H4 (cell line): ENCODE measurements around the gene DTWD2. TPM values are rescaled to one million over a fixed set of nuclear protein-coding genes. Genes with fewer than 3 reads are reported as not detected.

Source experiments
- DNase-seq: peaks from one replicate; pipeline ENCODE4 v3.0.0-alpha.2; 2015; ENCODE audit warnings: low spot score
- total RNA-seq: library from RNA; depleted of rRNA; stranded (reverse); fragments of >200 nt; shearing (Covaris generic); gene quantifications from 2 replicates; pipeline ENCODE4 v1.2.3, GENCODE V29; 2014; rRNA removed

Gene DTWD2, protein sequence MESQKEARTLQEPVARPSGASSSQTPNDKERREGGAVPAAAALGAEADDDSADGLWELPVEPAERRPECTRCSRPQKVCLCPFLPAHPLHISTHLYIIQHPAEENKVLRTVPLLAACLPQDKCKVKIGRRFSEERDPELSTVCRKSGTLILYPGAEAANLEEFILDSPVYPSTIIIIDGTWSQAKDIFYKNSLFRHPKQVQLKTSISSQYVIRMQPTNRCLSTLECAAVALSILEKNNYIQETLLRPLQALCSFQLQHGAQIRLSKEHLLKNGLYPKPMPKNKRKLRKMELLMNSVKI
- total RNA-seq, result 7.7 and 8.7 TPM in 2 replicates

DNA sequence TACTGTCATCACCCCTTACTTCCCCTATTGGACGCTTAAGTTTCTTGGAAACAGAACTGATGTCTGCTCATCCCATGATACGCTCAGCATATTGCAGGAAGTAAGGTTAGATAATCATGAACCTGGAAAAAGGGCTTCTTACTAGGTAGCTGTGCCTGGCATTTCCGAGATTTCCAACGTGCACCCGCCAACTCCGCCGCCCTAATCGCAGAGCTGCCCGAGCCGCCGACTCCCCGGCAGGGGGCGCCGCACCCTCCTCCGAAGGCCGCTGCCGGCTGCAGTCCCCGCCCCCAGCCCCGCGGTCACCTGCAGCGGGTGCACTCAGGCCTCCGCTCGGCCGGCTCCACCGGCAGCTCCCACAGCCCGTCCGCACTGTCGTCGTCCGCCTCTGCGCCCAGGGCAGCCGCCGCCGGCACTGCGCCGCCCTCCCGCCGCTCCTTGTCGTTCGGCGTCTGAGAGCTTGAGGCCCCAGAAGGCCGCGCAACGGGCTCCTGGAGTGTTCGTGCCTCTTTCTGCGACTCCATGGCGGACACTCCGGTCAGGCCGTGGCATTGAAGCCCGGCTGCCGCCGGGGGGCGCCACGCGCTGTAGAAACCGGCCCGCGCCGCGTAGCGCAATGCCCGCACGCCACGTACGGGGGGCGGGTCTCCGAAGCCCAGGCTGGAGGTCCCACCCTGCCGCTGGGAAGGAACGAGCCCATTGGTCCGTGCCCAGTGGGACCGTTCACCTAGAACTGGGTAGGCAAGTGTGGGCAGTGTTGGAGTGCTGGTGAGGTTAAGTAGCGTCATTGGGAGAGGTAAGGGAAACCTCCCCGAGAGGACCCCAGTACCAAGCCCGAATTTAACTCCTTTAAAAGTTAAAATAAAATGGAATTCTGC lies at the start of gene DTWD2:
Gene DTWD2, minus strand, starts transcription at position 560 of the 878 bp plus-strand sequence. Its CDS starts 36 bp downstream, at position 524.
- DNase-seq, result peak; percentile 93

DNA sequence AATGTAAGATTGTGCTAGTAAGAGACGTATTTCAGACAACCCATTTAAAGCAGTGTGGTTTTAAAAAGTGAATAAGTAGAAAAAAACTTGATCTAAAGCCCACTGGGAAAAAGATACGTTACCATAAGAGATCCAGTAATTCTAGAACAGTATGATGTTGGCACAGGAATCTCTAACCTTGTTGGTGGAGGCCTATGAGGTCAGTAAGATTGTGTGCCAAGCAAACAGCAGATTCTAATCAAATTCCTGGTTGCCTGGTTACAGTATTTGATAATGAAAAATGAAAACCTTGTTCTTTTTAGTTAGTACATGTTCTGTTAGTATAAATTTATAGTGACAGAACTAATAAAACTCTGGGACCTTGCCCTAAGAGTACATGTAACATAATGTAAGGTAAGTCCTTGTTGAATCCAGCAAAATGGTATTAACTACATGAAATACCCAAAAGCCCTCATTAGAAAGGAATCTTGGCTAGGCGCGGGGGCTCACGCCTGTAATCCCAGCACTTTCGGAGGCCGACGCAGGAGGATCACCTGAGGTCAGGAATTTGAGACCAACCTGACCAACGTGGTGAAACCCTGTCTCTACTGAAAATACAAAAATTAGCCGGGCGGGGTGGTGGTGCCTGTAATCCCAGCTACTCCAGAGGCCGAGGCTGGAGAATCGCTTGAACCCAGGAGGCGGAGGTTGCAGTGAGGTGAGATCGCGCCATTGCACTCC lies 49.3 kb upstream of the DTWD2 start:
- no peak for DNase-seq

DNA sequence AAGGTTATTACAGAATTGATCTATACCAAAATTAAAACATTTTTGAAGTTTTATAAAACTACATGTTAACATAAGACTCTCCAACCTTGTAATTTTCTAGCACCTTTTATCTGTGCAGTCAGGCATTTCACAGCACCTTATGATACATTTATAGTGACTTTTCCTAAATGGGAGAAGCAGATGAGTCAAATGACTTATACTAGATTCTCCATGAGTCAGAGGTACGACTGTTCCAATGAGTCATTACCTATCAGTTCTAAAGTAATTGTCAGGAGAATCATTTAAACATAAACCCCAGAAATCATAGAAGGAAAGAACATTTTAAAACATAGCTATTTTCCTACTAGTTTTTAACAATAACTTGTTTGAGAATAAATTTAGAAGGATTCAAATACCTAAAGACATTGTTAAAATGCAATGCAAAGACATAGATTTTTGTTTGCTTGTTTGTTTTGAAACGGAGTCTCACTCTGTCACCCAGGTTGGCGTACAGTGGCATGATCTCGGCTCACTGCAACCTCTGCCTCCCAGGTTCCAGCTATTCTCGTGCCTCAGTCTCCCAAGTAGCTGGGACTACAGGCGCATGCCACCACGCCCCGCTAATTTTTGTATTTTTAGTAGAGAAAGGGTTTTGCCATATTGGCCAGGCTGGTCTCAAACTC lies 47.9 kb upstream of the DTWD2 start:
- peak; percentile 25 for DNase-seq

DNA sequence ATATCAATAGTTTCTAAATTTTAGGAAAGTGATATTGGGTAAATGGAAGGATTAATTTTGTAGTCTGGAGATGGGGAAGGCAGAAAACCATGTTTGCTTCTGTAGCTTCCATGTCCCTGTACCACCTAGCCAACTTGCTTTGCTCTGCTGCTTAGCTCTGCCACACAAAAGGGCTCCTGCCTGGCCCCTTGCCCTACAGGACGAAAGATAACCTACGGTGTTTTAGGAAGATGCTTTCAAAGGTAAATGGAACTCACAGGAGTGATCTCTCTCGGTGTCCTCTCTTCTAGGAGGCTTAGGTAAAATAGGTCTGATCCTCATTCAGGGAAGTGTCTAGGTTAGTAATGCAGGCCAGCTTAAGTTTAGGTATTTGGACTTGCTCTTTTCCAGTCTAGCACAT lies 44.8 kb upstream of the DTWD2 start:
- DNase-seq, result no peak

DNA sequence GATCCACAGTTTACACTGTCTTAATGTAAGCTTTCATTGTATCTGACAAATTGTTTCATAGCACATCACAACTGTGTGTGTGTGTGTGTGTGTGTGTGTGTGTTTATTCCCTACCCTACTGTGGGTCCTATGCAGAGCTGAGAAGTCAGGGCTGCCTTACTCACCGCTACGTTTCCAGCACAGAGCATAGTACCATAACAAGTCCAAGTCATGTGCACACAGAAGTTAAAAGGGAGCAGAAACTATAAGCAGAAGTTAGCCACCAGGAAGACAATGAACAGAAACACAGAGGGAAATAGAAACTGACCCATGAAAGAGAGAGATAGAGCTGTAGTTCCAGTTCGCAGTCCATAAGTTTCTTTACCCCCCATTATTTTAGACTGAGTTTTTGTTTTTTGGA lies 44.3 kb upstream of the DTWD2 start:
- no peak for DNase-seq

DNA sequence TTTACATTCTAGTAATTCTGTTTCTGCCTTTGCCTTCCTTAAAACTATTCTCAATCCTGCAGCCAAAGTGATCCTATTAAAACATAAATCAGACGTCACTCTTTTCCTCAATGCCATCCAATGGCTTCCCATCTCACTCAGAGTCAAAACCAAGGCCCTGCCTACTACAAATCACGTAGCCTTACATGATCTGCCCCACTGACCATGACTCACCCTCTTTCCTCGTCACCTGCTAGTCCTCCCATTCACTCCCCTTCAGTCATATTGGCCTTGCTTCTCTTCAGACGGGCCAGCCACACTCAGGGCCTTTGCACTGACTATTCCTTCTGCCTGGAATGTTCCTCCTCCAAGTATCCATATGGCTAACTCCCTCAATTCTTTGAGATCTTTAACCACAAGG lies 43.6 kb upstream of the DTWD2 start:
- no peak for DNase-seq

DNA sequence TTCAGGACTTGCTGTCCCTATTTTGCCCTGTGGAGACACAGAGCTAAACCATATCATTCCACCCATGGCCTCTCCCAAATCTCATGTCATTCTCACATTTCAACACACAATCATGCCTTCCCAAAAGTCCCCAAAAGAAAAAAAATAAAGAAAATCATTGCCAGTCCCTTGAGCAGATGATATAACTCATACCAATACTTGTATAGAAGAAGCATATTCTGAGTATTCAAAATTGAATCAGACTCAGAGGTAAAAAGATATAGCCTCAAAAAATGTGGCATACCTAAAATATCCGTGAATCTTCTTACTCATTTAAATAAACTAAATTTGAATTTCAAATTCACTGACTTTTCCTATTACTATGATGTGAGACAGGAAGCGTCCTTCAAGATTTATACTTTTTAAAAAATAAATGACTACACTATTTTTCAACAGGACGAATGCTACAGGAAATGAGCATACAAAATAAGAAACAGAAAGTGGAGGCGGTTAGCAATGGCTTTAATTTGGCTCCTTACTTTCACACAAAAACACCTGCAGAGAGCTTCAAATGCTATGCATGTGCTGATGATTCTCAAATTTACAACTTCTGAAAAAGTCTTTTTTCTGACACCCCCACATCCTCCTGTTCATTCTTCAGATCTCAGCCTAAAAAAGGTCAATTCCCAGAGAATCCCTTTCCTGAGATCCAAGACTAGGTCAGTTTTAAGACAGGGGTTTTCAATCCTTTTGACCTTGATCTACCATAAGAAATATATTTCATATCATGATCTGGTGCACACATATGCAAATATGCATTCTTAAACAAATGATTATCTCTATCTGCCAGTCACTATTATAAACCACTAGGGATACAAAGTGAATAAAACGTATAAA lies 42.9 kb upstream of the DTWD2 start:
- no peak for DNase-seq

DNA sequence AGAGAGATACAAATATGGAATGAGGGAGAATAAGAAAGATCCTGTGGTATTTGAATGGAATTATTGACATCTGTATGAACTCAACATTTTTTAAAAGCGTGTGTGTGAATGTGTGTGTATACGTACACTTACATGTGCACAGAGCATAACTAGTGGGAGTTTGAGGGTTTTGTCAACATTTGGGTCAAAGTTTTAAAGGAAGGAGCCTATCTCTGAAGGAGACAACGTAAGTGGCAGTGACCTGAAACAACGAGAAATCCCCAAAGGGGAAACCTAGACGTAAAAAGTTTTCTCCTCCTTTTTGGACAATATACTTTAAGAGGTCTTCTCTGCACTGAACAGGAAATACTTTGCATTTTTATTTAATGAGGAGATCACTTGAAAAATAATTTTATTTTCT lies 40.2 kb upstream of the DTWD2 start:
- DNase-seq, result no peak

DNA sequence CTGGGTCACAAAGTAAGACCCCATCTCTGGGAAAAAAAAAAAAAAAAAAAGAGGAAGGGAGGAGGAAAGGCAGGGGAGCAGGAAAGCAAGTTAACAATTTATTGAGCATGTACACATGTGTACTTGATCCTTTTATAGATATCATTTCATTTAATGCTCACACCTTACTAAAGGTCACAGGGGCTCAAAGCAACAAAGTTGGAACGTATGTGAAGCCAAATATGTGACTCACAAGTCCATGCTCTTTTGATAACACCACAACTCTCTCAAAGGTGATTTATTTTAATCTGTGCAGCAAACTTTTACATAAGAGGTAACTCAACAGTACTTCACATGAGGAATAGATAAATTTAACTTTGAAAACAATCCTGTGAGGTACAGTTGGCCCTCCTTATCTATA lies 34.4 kb upstream of the DTWD2 start:
- DNase-seq, result no peak

DNA sequence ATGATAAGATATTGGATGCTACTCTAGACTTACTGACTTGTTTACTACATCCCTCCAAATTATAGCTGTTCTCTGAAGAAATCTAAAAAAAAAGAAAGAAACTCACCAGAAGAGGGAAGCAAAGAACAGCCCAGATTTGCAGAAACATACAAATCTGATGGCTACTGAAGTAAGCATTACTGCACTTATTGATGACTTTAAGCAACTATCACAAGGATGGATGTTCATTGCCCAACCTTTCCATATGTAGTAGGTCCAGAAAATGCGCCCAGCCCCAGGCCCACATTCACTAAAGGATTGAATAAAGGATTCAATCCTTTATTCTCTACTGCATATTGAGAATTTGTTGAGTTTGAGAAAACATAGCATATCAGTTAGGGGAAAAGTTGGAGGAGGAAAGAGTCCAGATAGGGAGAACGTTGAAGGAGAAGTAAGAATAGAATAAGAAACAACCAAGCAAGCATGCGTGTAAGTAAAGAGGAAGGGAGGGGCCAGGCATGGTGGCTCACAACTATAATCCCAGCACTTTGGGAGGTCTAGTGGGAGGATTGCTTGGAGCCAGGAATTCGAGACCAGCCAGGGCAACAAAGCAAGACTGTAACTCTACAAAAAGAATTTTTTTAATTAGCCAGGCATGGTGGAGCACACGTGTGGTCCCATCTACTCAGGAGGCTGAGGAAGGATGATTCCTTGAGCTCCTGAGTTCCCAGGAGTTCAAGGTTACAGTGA lies 33.8 kb upstream of the DTWD2 start:
- DNase-seq, result peak; percentile 47

DNA sequence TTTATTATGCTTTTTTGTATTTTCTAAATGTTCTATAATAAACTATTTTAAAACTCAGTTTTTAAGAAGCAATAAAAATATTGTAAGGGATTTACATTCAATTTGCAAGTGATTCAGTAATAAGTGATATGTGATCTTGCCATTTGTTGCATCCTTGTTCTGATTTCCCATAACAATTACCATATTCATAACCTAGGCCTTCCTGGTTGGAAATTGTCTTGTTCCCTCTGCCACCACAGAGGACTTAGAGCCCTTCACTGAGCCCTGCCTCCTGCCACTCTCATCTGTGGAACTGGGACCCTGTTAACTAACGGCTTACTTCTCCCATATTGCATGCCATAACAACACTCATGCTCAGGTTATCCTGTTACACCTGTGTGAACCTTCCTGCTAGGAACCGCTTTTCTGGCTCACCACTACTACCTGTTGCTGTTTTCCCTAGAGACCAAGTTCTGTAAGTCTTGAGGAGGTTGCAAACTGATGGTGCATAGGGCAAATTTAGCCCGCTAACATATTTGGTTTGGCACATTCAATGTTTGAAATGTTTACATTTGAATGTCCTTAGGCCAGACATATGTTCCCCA lies 32.9 kb upstream of the DTWD2 start:
- no peak for DNase-seq

DNA sequence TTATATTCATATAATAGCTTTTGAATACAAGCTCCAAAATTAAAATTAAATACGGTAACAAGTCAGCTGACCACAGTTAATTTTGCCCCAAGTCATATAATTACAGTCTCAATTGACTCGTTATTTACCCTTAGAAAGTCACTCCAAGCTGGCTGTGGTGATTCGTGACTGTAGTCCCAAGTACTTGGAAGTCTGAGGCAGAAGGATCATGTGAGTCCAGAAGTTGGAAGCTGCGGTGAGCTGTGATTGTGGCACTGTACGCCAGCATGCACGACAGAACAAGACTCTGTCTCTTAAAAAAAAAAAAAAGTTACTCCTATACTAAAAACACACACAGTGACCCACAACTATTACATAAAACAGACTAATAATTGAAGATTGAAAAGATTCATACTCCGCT lies 31.6 kb upstream of the DTWD2 start:
- DNase-seq, result peak; percentile 81

DNA sequence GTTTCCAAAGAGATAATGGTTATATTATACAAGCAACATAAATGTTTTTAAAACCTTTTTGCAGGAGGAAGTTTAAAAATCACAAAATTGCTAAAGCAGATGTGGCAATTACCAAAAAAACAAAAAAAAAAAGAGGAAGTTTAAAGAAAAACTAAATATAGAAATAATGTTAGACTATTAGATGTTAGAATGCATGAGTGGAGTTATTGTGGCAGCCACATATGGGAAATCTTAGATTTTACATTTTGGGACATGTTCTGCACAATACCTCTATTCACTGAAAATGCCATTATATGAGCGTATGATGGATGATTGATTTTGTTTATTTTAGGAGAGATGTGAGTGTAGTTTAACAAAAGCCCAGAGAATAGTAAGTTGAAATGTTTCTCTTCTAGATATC lies 31.2 kb upstream of the DTWD2 start:
- DNase-seq, result no peak

DNA sequence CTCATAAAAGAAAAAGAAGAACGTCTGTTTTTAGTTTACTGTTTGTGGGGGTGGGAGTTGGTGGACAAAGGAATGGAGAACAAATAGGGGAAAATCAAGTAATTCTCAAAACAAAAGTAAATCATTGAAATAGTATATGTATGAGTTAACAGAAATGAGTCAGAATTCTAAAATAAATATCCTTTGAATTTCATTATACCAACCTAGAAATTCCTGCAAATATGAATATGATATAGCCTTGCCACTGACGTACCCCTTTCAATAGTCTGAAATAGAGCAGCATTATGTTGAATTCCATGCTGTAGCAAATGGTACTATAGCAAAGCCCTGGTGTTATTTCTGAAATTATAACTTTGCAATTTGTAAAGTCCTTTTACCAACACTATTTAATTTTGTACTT lies 29.6 kb upstream of the DTWD2 start:
- no peak for DNase-seq

DNA sequence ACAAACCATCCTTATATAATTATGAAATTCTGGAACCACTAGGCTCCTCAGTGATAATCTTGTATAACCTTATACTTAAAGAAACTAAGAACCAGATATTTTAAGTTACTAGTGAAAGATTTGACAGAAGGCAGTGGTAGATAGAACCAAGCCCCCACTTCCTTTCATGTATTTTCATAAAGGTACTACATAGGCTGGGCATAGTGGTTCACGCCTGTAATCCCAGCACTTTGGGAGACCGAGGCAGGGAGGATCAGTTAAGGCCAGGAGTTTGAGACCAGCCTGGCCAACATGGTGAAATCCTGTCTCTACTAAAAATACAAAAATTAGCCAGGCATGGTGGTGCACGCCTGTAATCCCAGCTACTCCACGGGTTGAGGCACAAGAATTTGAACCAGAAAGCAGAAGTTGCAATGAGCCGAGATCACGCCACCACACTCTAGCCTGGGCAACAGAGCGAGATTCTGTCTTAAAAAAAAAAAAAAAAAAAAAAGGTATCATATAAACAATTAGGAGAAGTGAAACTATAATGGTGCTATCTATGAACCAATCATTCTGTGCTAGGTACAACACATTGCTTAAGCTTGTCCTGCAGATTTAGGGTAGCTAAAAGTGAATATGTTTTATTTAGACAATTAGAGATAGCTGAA lies 27.9 kb upstream of the DTWD2 start:
- DNase-seq, result no peak

DNA sequence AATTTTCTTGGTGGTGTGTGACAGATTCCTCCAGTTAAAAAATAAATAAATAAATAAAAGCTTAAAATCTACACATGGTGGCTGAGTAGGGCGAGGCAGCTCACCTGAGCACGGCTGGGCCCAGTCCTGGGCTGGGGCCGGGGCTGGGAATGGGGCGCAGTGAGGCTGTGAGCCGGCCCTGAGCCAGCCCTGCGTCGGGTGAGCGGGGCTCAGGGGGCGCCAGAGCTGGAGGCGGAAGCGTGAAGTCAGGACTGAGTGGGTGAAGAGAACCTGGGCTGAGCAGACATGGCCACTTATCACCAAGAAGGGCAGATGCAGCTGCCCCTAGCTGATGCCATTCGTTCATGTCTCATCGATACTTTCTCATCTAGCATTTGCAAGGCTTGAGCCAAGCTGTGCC lies 22.8 kb upstream of the DTWD2 start:
- no peak for DNase-seq

DNA sequence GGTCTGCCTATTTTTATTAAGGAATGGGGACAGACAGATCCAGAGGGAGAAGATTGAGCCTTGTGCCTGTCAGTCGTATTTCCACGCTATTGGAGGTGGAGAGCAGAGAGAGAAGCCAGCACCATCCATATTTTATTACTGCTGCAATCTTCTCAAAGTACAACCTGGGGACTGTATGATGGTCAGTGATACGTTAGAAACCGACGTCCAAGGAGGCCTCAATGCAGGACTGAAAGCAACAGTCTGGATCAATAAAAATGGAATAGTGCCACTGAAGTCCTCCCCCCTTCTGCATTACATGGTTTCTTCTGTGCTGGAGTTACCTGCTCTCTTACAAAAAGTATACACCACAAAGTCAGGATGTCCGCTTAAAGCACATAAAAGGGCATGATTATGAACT lies 21.9 kb upstream of the DTWD2 start:
- DNase-seq, result no peak

DNA sequence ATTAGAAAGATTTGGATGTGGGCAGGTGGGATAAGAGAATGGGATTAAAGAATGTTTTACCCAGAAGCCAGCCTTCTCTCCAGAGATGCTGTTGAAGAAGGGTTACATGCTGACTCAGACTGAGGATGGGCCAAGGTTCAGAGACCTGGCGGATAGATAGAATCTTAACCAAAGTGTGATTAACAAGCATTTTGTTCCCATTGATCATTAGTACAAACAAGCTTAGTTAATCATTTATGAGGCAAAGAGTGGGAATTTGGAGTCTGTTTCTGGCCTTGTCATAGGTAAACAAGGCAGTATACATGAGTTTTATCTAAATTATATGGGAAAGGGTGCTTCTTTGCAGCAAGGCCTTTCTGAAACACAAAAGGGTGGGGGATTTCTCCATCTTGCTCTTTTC lies 20.8 kb upstream of the DTWD2 start:
- no peak for DNase-seq

DNA sequence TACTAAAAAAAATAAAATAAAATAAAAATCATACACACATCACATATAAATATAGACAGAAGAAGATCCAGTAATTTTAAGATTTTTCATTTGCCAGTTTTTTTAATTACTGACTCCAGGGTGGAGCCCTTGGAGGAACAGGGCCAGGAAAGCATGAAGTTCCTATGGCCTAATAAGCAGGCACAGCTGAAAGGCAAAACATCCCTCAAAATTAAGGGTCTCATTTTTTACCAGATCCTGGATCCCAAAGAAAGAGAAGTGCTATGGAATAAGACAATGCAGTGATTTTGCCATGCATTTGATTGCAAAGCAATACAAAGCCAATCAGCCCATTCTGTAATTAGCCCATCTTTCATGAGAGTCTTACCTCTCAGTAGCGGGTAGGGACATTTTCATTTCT lies 11.3 kb upstream of the DTWD2 start:
- DNase-seq, result no peak
